HFFc6 (cell line): ENCODE results near the gene CTNNA1. TPM values are rescaled to one million over a fixed set of nuclear protein-coding genes. Genes with fewer than 3 reads are reported as not detected.

Experiments used
- DNase-seq: peaks from one replicate; pipeline ENCODE4 v3.0.0-alpha.2; 2018
- H3K27ac Mint-ChIP-seq: 2 replicates; pipeline ENCODE4 v1.8.0; 2020; ENCODE audit warnings: mild to moderate bottlenecking, mixed read lengths
- H3K27me3 Mint-ChIP-seq: 2 replicates; pipeline ENCODE4 v1.8.0; 2021; ENCODE audit warnings: mild to moderate bottlenecking, moderate library complexity, mixed read lengths; ENCODE audit not compliant: insufficient read depth
- H3K36me3 Mint-ChIP-seq: 2 replicates; pipeline ENCODE4 v1.8.0; 2021; ENCODE audit warnings: low read depth, mixed read lengths
- H3K4me1 Mint-ChIP-seq: 2 replicates; pipeline ENCODE4 v1.8.0; 2020; ENCODE audit warnings: low read depth, mixed read lengths
- H3K4me3 Mint-ChIP-seq: 2 replicates; pipeline ENCODE4 v1.8.0; 2020; ENCODE audit warnings: mild to moderate bottlenecking, moderate library complexity, mixed read lengths
- H3K9me3 Mint-ChIP-seq: 2 replicates; pipeline ENCODE4 v1.8.0; 2020; ENCODE audit warnings: mild to moderate bottlenecking, mixed read lengths
- CTCF ChIP-seq: fragments of 200-600 bp; sonication (generic); IDR thresholded peaks from 2 replicates; pipeline ENCODE4 v1.5.0; 2021; ENCODE audit warnings: antibody characterized with exemption, mild to moderate bottlenecking
- total RNA-seq, 6 experiments: library from RNA; stranded (reverse); fragmentation: NEBNext Ultra II Directional; extraction: Animal tissue kit (Norgen Biotek cat#: 25700); gene quantifications; 2 replicates in 1 of 6; 3 replicates in 5 of 6; pipeline ENCODE4 v1.2.3, GENCODE V29; 2021

Gene CTNNA1
- total RNA-seq, 6 experiments from 2014 or later, result 282 to 342 (median 292) TPM

GRCh38 chr5:138962614-138963370 lies 209.6 kb downstream of the CTNNA1 start:
- Mint-ChIP-seq H3K4me3 (no peak overlapping the region), H3K4me1 (peaks cover 35% of the 10 kb centered on the region), H3K27me3 (0 out of 2 replicates have a peak, but pooled peaks cover 2% of the 10 kb centered on the region), H3K27ac (no peak overlapping the region), H3K9me3 (no peaks in the 10 kb centered on the region), H3K36me3 (no peaks in the 10 kb centered on the region)
- no peak for TF ChIP-seq CTCF
- no peak for DNase-seq

- DNase-seq, result no peak
- Mint-ChIP-seq H3K4me1 (peaks cover 44% of the 10 kb centered on the region), H3K27me3 (0 out of 2 replicates have a peak, but pooled peaks cover 2% of the 10 kb centered on the region), H3K4me3 (no peak overlapping the region), H3K27ac (no peak overlapping the region), H3K9me3 (no peaks in the 10 kb centered on the region), H3K36me3 (no peaks in the 10 kb centered on the region)
- TF ChIP-seq CTCF, result no peak
Measured at GRCh38 chr5:138963763-138964371, 210.6 kb downstream of the CTNNA1 start.

GRCh38 chr5:138964647-138965201 lies 211.5 kb downstream of the CTNNA1 start:
- Mint-ChIP-seq H3K27me3 (0 out of 2 replicates have a peak, but pooled peaks cover 2% of the 10 kb centered on the region), H3K27ac (no peak overlapping the region), H3K4me1 (peaks cover 44% of the 10 kb centered on the region), H3K9me3 (no peaks in the 10 kb centered on the region), H3K4me3 (no peak overlapping the region), H3K36me3 (no peaks in the 10 kb centered on the region)
- DNase-seq, result no peak
- no peak for TF ChIP-seq CTCF

- Mint-ChIP-seq H3K9me3 (no peaks in the 10 kb centered on the region), H3K4me3 (no peak overlapping the region), H3K4me1 (peaks cover 44% of the 10 kb centered on the region), H3K27ac (no peak overlapping the region), H3K36me3 (no peaks in the 10 kb centered on the region), H3K27me3 (0 out of 2 replicates have a peak, but pooled peaks cover 2% of the 10 kb centered on the region)
- no peak for DNase-seq
- TF ChIP-seq CTCF, result no peak
Measured at GRCh38 chr5:138965626-138966025, 212.4 kb downstream of the CTNNA1 start.

- 0 out of 2 replicates have a peak, but pooled peaks cover 2% of the 10 kb centered on the region for H3K27me3 Mint-ChIP-seq
Measured at GRCh38 chr5:138966236-138966985, 213.2 kb downstream of the CTNNA1 start.

More at GRCh38 chr5:138966236-138966985, 213.2 kb downstream of the CTNNA1 start:
- Mint-ChIP-seq H3K9me3 (no peaks in the 10 kb centered on the region), H3K4me1 (peaks cover 44% of the 10 kb centered on the region), H3K27ac (no peak overlapping the region), H3K36me3 (no peaks in the 10 kb centered on the region), H3K4me3 (no peak overlapping the region)
- no peak for DNase-seq
- TF ChIP-seq CTCF, result no peak
